Kidney capillary endothelial cell (primary cell): ENCODE measurements around the gene NDUFV3.
"Not testable (repeated sequence)": the region's sequence is repeated elsewhere in the genome, so short reads cannot be mapped to it uniquely, and the experiment has no call there.

ENCODE experiments used
- DNase-seq: peaks from one replicate; pipeline ENCODE4 v3.0.0-alpha.2; 2018; ENCODE audit warnings: low spot score

The NDUFV3 gene

DNA sequence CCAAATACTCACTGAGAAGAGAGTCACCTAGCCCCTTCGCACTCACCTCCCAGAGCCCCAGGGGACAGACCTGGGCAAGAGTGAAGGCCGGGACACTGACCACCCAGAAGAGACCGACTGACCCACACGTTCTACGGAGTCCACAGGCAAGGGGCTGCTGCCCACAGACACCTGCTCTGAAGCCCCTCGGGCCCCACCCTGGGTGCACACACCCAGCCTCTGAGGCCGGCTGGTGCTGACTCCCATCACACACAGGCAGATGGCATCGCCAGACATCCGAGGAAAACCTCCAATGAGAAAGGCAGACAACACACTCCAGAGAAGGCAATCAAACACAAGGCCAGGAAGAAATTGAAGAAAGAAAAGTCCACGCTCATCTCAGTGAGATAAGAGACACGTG, 35.9 kb upstream of the NDUFV3 start:
- DNase-seq = no peak

- DNase-seq = no peak
Measured at GRCh38 chr21:42858185-42858847, 34.8 kb upstream of the NDUFV3 start.

DNA sequence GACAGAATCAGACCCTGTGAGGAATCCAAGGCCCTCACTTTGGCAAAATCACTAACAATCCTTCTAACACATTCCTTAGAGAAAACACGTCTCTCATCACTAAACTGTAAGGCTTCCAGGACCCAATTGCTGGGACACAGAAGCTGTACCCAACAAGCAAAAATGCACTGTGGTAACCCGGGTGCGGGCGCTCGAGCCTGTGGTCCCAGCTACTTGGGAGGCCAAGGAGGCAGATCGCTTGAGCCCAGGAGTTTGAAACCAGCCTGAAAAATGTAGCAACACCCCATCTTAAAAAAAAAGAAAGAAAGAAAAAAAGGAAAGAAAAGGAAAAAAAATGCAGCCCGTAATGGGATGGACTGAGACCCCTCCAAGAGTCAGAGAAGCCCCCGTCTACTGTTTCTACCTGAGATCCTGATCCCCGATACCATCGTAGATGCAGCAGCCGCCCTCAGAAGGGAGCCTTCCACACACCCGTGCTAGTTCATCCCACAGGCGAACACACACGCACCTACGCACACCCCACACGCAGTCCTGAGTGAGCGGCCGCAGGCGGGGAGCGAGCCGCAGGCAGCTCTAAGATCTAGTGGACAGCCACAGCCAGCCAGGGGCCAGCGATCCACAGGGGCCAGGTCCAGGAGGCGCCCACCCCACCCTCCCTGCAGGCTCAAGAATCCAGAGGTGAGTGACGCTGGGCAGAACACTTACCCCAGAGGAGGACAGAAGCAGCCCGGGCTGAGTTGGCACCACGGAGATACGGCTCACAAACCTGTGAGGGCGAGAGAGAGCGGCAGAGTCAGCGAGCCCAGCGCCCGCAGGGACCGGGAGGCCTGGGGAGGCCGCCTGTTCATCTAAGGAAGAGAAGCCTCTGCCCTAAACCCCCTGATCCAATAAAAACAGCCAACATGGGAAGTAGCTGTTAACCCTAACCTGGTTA, 33.9 kb upstream of the NDUFV3 start:
- DNase-seq = no peak

DNA sequence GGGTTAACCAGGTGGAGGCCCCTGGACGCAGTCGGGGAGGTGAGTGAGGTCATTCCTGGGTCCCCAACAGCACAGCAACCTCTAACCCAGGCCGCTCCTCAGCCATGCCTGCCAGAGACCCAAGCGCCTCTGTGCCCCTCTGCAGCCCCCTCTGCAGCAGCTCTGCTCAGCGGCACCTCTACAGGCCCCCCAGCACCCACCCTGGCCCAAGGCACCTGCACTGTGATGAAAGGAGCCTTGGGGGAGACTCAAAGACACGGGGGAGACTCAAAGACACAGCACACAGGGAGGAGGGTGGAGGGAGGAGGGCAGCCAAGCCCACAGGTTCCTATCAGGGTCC, 33.2 kb upstream of the NDUFV3 start:
- no peak for DNase-seq

- no peak for DNase-seq
Measured at GRCh38 chr21:42860345-42860744, 32.8 kb upstream of the NDUFV3 start.

GRCh38 chr21:42861311-42861847, 31.7 kb upstream of the NDUFV3 start:
- peak; percentile 28 for DNase-seq

GRCh38 chr21:42861848-42862400, 31.2 kb upstream of the NDUFV3 start:
- no peak for DNase-seq

GRCh38 chr21:42862774-42863503, 30.2 kb upstream of the NDUFV3 start:
- DNase-seq = no peak

- DNase-seq = no peak
Measured at GRCh38 chr21:42863504-42863870, 29.6 kb upstream of the NDUFV3 start.

DNA sequence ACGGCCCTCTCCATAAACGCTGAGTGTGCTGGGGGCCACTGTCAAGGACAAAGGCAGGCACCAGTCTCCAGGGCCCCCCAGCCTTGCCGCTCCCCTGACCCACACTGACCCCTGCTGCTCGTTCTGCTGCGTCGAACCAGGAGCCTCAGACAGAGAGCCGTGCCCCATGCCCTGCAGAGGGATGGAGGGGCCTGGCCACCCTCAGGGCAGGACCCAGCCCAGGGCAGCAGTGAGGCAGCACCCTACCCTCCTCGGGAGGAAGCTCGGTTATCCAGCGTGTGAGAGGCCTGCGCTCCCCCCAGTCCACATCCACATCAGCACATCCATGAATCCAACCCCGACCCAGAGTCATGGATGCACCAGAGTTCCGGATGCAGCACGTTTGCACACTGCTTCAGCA, 28.8 kb upstream of the NDUFV3 start:
- DNase-seq = no peak

- no peak for DNase-seq
Measured at GRCh38 chr21:42864815-42865775, 28.0 kb upstream of the NDUFV3 start.

DNA sequence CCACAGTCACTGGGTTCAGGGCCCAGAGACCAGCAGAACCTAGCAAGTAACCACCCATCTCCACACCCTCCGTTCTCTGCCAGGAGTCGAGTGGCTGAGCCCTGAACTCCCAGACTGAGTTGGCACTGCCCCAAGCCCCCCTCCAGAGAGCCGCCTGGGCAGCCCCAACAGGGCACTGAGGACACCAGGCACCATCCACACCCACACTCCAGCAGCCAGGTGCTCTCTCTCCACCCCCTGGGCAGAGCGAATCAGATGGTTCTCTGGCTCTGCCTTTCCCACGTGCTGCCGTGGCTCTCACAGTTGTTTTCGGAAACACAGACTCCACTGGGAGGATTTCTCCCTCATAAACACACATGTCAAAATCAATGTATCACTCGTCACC, 27.3 kb upstream of the NDUFV3 start:
- DNase-seq = no peak

- no peak for DNase-seq
Measured at GRCh38 chr21:42868196-42868595, 24.9 kb upstream of the NDUFV3 start.

DNA sequence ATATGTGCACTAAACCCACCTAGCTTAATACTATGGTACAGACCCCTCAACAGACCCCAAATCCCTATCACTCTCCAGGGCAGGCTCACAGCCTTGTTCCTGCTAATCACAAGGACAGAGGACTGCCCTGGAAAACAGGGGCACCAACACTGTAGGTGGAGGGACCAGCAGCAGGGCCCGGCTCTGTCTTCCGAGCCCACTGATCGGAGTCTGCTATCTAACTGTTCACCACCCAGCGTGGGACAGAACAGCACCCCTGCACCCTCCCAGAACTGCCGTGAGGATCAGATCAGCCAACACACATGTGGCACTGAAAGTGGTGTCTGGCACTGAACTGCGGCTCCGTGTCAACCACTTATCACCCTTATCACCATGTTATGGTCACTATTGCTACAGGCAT, 20.0 kb upstream of the NDUFV3 start:
- DNase-seq = no peak

DNA sequence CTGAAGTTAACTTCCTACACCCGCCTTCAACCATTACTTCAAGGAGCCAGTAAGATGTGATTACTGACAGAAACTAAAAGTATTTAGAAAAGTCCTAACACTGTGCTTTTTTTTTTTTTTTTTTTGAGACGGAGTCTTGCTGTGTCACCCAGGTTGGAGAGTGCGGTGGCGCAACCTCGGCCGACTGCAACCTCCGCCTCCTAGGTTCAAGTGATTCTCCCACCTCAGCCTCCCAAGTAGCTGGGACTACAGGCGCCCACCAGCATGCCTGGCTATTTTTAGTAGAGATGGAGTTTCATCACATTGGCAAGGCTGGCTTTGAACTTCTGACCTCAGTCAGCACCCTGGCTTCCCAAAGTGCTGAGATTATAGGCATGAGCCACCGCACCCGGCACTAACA, 17.3 kb upstream of the NDUFV3 start:
- DNase-seq = not testable (repeated sequence)

- peak; percentile 23 for DNase-seq
Measured at GRCh38 chr21:42878678-42878992, 14.5 kb upstream of the NDUFV3 start.

GRCh38 chr21:42878993-42879787, 13.9 kb upstream of the NDUFV3 start, which contains the start of gene WDR4:
Gene WDR4, minus strand, starts transcription at chr21:42879539. Its CDS starts 44 bp downstream, at chr21:42879495.
- peak; percentile 93 for DNase-seq

GRCh38 chr21:42880352-42880751, 12.8 kb upstream of the NDUFV3 start:
- DNase-seq = no peak

GRCh38 chr21:42883921-42884320, 9.2 kb upstream of the NDUFV3 start:
- no peak for DNase-seq

GRCh38 chr21:42887326-42887725, 5.8 kb upstream of the NDUFV3 start:
- DNase-seq = no peak

DNA sequence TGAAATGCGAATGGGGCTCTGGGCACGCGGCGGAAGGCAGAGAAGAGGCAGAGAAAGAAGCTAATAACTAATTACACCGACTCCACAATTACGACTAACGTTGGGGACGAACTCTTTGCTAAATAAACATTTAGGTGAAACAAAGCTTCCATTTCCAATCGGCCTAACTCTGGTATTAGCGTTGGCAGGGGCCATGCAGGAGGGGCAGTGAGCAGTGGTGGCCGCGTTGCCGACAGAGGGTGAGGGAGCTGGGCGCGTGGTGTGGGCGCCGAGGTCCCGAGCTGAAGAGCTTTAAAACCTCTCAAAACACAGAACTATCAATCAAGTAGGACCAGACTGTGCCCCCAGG, 553 bp upstream of the NDUFV3 start:
- DNase-seq = no peak
